HG03159 (cell line): ENCODE measurements around the gene GUCA1C.

ENCODE experiments used
- ATAC-seq: cut with Tn5 transposase; IDR thresholded peaks from one replicate; pipeline ENCODE4 v1.9.1; 2021; ENCODE audit warnings: mild to moderate bottlenecking, moderate library complexity; ENCODE audit not compliant: unreplicated experiment

GUCA1C gene

GRCh38 chr3:108953700-108954099, at the start of gene GUCA1C:
GUCA1C (minus strand) TSS chr3:108953879; CDS start chr3:108953762, 117 bp downstream.
- no peak for ATAC-seq

DNA sequence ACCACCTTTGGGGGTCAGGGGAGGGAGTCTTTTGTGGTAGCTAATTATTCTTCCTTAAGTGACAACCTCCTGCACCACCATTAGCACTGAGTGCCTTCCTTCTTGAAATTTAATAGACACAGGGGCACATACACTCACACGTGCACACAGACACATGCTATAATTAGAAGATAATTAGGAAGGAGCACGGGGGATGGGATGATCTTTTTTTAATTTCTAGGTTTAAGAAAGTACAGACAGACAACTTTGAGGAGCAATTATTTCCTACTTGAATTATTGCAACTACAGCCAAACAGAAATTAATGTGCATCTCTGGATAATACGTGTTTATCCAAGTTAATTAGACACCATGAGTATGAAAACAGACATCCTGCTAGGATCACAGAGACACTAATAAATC, 44.8 kb upstream of the GUCA1C start:
- no peak for ATAC-seq

- no peak for ATAC-seq
These were observed 32.2 kb upstream of the GUCA1C start for GRCh38 chr3:108985844-108986243.

DNA sequence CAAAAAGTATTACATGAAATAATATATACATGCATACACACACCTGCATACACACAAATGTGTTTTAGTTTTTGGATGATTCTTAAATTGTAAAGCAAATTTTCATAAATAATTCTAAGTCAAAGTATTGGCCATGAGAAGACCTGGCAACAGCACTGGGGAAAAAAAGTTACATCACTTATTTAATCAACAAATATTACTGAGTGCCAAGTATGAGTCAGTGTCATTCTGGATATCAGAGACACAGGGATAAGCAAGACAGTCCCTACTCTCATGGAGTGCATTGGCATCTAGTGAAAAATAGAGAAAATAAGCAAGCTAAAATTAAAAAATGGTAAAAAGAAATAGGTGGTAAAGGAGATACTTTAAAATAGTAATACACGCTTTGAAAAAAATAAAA, 29.4 kb upstream of the GUCA1C start:
- no peak for ATAC-seq

DNA sequence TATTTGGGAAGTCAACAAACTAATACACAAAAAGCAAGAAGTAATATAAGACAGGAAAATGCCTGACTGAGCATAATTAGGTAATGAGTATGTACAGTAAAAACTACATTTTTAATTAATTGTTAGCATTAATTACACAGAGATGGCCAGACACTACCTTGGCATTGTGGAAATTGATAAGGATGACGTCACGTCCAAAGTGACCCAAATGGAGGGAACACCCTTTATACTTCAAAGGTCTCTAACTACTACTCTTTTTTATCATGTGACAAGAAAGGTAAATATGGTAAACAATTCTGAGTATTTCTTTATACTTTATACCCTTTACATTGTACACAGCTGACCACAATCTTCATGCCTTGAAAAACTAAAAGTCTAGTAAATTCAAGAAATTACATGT, 22.4 kb upstream of the GUCA1C start:
- no peak for ATAC-seq

GRCh38 chr3:108973019-108973418, 19.3 kb upstream of the GUCA1C start:
- no peak for ATAC-seq

DNA sequence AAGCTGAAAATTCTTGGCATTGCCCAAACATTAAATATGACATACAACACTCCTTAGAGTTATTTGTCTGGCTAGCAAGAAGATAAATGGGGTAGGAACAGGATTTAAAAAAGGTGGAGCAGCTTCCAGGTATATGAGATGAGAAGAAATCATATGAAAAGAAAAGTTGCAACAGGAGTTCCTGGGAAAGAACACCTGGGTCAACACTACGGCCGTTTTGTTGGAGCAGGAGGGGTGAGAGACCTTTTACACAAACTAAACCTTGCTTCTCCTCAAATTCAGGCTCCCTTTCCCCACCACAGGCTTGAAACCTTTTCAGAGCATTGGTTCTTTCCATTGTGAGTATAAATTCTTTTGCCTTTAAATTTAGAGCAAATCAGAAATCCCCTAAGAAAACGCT, 18.8 kb upstream of the GUCA1C start:
- ATAC-seq: no peak

DNA sequence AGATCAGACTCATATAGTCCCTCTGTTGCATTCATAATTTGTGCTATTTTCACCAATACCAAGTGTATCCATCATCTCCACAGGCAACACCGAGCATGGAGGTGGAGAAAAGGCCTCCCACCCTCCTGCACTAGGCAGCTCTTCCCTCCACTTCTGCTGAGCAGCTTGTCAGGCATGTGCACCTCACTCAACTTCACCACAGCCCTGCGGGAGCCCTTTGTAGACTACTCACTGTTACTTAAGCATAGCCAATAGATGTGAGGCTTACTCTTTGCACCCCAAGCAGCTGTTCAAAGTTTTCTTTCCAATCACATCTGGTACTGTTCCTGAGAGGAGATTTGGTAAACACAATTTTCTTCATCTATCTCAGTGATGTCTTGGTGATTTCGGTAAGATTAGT, 16.9 kb upstream of the GUCA1C start:
- no peak for ATAC-seq

DNA sequence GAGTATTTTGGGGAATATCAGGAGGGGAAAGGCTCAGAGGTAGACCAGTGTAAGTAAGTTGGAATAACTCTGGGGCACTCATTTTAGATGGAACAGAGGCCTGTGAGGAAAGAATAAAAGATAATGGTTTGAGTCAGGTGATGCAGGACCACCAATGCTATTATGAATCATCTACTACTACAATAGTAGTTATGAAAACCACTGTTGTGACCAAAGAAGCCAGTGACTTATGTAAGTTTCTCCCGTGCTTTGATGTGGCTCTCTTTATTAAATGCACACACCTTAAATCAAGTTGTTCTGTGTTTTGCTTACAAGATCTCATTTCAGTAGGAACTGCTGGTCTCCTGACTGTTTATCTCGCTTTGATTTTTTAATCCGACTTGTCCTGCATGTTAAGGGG, 13.1 kb upstream of the GUCA1C start:
- ATAC-seq: no peak

DNA sequence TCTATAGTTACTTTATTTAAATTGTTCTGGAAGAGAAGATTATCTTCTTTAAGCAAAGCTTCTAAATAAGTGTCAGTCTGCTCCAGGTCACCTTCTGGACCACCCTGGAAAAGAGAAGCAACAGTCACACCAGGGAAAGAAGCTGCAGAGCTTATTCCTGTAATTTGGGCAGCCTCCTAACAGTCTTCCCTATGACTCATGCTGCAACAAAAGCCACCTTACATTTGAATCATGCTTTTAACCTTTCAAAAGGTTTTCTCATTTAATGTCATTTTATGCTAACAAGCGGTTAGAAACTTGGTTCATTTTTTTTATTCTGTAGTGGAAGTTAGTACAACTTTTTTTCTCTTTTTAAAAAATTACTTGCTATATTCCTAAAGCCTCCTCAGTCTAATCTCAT, 5.3 kb upstream of the GUCA1C start:
- no peak for ATAC-seq

DNA sequence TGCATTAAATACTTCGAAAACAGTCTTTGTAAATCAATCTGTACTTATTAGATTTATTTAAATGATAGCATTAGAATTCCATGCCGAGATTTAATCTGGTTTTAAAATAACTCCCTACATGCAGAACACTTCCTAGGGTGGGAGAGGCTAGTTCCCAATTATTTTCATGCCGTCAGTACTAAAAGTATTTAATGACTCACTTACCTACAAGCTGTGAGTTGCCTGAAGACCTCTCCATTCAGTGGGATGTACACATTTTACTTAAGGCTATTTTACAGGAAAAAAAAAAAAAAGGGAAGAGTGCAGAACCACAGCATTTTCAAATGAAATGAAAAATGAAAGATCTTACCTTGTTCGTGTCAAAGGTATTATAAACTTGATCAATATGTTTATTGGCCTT, 469 bp downstream of the GUCA1C start:
- no peak for ATAC-seq

- no peak for ATAC-seq
These were observed 1.7 kb downstream of the GUCA1C start for GRCh38 chr3:108951820-108952501.

- no peak for ATAC-seq
These were observed 5.8 kb downstream of the GUCA1C start for GRCh38 chr3:108947855-108948254.

DNA sequence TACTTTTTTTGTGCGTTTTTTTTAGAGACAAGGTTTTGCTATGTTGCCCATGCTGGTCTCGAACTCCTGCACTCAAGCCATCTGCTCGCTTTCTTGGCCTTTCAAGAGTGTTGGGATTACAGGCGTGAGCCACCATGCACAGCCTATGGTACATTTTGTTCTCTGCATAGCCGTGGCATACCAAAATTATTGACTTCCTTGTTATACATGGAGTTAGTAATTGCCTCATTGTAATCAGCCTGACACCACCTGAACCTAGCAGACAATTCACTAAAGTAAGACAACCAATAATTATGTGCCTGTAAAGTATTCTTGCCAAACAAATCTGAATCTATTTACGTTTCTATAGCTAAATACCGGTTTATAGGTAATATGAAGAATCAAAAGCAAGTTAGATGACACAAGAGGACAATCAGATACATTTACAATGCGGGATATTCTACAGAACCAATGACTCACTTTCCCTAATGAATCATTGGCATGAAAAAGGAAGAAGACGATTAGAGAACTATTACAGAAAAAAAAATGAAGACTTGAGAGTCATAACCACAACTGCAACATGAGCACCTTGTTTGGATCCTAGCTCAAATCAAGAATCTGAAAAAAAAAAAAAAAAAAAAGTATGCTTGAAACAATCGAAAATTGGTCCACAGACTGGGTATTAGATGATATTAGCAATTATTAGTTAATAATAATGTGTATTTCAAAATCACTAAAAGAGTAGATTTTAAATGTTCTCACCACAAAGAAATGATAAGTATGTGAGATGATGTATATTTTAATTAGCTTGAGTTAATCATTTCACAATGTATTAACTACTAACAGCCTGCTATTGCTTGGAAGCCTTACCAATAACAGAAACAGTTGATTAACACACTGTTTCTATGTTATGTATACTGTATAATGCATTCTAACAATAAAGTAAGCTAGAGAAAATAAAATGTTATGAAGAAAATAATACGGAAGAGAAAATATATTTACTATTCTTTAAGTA, 7.1 kb downstream of the GUCA1C start:
- ATAC-seq: no peak

- no peak for ATAC-seq
These were observed 13.0 kb downstream of the GUCA1C start for GRCh38 chr3:108940568-108941263.

DNA sequence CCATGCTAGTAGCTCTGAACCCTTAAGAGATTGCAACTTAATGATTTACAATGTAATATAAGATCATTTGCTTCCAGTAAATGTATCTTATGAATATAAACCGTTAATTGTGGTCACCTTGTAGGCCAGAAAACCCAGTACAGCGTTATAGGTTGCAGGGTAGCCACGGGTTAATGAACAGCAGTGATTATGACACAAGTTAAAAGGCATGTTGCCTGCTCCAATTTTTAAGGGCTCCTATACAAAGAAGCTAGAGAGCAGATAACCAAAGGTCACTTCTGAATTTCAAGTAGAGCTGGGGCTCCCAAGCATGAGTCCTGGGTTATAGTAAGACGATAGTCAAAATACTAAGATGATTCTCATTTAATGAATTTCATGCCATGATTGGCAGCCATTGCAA, 13.5 kb downstream of the GUCA1C start:
- no peak for ATAC-seq

DNA sequence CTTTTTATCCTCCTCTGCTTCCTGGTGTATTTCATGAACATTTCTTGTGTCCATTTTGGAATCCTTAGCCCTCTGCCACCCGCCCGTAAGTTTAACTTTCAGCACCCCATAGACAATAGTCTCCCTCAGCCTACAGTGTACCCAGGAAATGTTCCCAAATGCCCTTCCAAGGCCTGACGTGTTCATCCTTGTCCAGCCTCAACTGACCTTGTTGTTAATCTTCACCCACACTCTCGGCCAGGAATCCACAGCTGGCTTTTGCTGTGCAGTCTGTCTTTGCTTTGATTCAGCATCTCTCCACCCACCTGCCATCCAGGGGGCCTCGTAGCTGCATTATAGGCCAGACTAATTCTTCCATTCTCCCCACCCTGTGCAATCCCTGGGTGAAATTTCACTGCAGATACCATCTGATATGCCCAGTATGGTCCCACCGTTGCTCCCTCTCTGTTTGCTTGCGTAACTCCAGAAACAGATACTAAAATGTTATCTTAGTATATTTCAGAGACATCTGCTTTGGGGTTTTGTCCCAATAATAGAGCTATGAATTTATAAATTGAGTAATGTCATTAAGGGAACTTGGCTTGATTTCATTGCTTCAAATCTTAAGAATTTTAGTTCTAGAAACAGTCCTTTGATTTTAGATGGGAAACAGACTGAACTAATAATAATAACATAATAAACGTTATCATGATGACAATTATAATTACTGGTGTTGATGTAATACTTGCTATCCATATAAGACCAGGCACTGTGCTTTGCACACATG, 16.6 kb downstream of the GUCA1C start:
- ATAC-seq: no peak

DNA sequence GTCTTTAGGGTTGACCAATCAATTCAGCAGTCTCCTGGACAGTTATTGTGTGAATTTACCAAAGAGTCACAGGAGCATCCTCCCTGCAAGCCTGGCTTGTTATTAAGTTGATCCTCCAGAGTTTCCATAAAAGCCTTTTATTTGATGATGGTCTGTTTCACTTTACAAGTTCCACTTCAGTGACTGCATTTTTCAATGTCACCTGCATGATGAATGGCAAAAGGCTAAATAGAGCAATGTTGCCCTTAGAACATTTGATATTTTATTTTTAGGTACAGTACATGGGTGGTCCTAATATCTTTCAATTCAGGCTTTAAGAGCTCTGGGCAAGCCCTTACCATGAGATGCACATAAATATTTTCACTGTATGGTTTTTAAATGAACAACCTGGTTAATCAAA, 22.6 kb downstream of the GUCA1C start:
- no peak for ATAC-seq

DNA sequence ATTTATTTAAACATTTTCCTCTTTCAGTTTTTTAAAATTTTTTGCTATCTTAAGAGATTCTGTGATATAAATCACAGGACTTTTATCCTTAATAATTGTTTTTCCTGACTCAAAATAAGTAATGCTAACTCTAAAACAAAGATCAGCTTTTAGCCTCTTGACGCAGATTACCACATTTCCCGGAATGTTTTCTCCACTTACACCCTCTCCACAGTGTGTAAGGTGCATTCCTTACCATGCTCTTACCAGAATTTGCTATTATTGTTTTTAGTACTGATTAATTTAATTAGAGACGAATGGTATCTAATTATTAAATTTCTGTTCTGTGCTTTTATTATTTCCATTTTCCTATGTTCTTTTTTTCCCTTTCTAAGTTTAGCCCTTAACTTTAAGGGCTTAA, 34.8 kb downstream of the GUCA1C start:
- no peak for ATAC-seq

GRCh38 chr3:108914774-108915641, 38.7 kb downstream of the GUCA1C start:
- peak; percentile 93 for ATAC-seq
